ENCODE measurements around the gene ANKRD65. TPM values are rescaled to one million over a fixed set of nuclear protein-coding genes. Genes with fewer than 3 reads are reported as not detected.

ANKRD65 gene
- total RNA-seq, 1 donor from 2014 or later: not detected

GRCh38 chr1:1435106-1435903, 14.2 kb upstream of the ANKRD65 start, which contains the start of gene VWA1:
Gene VWA1 (plus strand): TSS chr1:1435690. CDS start chr1:1435749, 59 bp downstream.
- no peaks in the 10 kb centered on the region for H3K27me3 Mint-ChIP-seq (ENCODE audit: low read depth)
- no peaks in the 10 kb centered on the region for H3K9me3 Mint-ChIP-seq (ENCODE audit: low read depth)
- DNase-seq (ENCODE audit: low spot score): no peak
- H3K4me3 Mint-ChIP-seq (ENCODE audit: unreplicated experiment): peak within 1 kb of the TSS; percentile 67
- peak; percentile 25 for TF ChIP-seq CTCF (IDR thresholded peaks at IDR 0.05)
- H3K27ac Mint-ChIP-seq (ENCODE audit: unreplicated experiment): no peak within 1 kb of the TSS
- H3K36me3 Mint-ChIP-seq (ENCODE audit: low read depth): no peaks in the 10 kb centered on the region
- H3K4me1 Mint-ChIP-seq (ENCODE audit: low read depth): peaks cover 33% of the 10 kb centered on the region

GRCh38 chr1:1434824-1435105, 13.7 kb upstream of the ANKRD65 start:
- no peaks in the 10 kb centered on the region for H3K27me3 Mint-ChIP-seq (ENCODE audit: low read depth)
- no peak for TF ChIP-seq CTCF (IDR thresholded peaks at IDR 0.05)
- no peaks in the 10 kb centered on the region for H3K9me3 Mint-ChIP-seq (ENCODE audit: low read depth)
- H3K36me3 Mint-ChIP-seq (ENCODE audit: low read depth): no peaks in the 10 kb centered on the region
- H3K4me1 Mint-ChIP-seq (ENCODE audit: low read depth): peaks cover 39% of the 10 kb centered on the region
- H3K27ac Mint-ChIP-seq (ENCODE audit: unreplicated experiment): no peak overlapping the region
- DNase-seq (ENCODE audit: low spot score): no peak
- H3K4me3 Mint-ChIP-seq (ENCODE audit: unreplicated experiment): peak overlapping the region; percentile 51

GRCh38 chr1:1434131-1434823, 13.2 kb upstream of the ANKRD65 start:
- H3K36me3 Mint-ChIP-seq (ENCODE audit: low read depth): no peaks in the 10 kb centered on the region
- no peak for DNase-seq (ENCODE audit: low spot score)
- H3K27ac Mint-ChIP-seq (ENCODE audit: unreplicated experiment): peak overlapping the region; percentile 59
- TF ChIP-seq CTCF (IDR thresholded peaks at IDR 0.05): no peak
- no peaks in the 10 kb centered on the region for H3K9me3 Mint-ChIP-seq (ENCODE audit: low read depth)
- no peaks in the 10 kb centered on the region for H3K27me3 Mint-ChIP-seq (ENCODE audit: low read depth)
- H3K4me1 Mint-ChIP-seq (ENCODE audit: low read depth): peaks cover 43% of the 10 kb centered on the region
- peak overlapping the region; percentile 19 for H3K4me3 Mint-ChIP-seq (ENCODE audit: unreplicated experiment)

GRCh38 chr1:1433804-1434130, 12.7 kb upstream of the ANKRD65 start:
- no peaks in the 10 kb centered on the region for H3K9me3 Mint-ChIP-seq (ENCODE audit: low read depth)

More at GRCh38 chr1:1433804-1434130, 12.7 kb upstream of the ANKRD65 start:
- Mint-ChIP-seq H3K4me3 (ENCODE audit: unreplicated experiment) (no peak overlapping the region), H3K27me3 (ENCODE audit: low read depth) (no peaks in the 10 kb centered on the region), H3K4me1 (ENCODE audit: low read depth) (peaks cover 43% of the 10 kb centered on the region), H3K27ac (ENCODE audit: unreplicated experiment) (peak overlapping the region; percentile 59), H3K36me3 (ENCODE audit: low read depth) (no peaks in the 10 kb centered on the region)
- DNase-seq (ENCODE audit: low spot score): no peak
- no peak for TF ChIP-seq CTCF (IDR thresholded peaks at IDR 0.05)
